Loucy (cell line): ENCODE data around the gene LCOR.

ENCODE experiments used
- H2AFZ ChIP-seq: fragments of 200-600 bp; sonication (generic); 2 replicates; pipeline ENCODE4 v1.6.0; 2016; ENCODE audit warnings: antibody characterized with exemption, mild to moderate bottlenecking, low read length, moderate library complexity
- H3F3A ChIP-seq: fragments of 200-600 bp; 2 replicates; pipeline ENCODE4 v1.6.0; 2016; ENCODE audit warnings: antibody characterized with exemption, low read depth, mild to moderate bottlenecking
- H3K27me3 ChIP-seq: fragments of 200-600 bp; sonication (generic); 2 replicates; pipeline ENCODE4 v1.6.1; 2014; ENCODE audit warnings: low read length, mild to moderate bottlenecking; ENCODE audit not compliant: insufficient read depth, poor library complexity, severe bottlenecking
- H3K36me3 ChIP-seq: fragments of 200-600 bp; sonication (generic); 2 replicates; pipeline ENCODE4 v1.6.1; 2016; ENCODE audit warnings: low read length; ENCODE audit not compliant: insufficient read depth
- H3K4me1 ChIP-seq: fragments of 200-600 bp; sonication (generic); 2 replicates; pipeline ENCODE4 v1.5.1; 2014; ENCODE audit warnings: low read length, mild to moderate bottlenecking; ENCODE audit not compliant: insufficient read depth, poor library complexity, severe bottlenecking
- H3K4me2 ChIP-seq: fragments of 200-600 bp; sonication (generic); 2 replicates; pipeline ENCODE4 v1.6.0; 2014; ENCODE audit warnings: antibody characterized with exemption, low read length, low read depth, mild to moderate bottlenecking; ENCODE audit not compliant: poor library complexity, severe bottlenecking
- H3K4me3 ChIP-seq: fragments of 200-600 bp; sonication (generic); 2 replicates; pipeline ENCODE4 v1.5.1; 2014; ENCODE audit warnings: low read length, mild to moderate bottlenecking, mixed read lengths; ENCODE audit not compliant: poor library complexity, severe bottlenecking
- H3K79me2 ChIP-seq: fragments of 200-600 bp; sonication (generic); 2 replicates; pipeline ENCODE4 v1.6.1; 2014; ENCODE audit warnings: low read length; ENCODE audit not compliant: insufficient read depth
- H3K9ac ChIP-seq: fragments of 200-600 bp; sonication (generic); 2 replicates; pipeline ENCODE4 v1.6.0; 2014; ENCODE audit warnings: mild to moderate bottlenecking, low read depth, low read length, moderate library complexity; ENCODE audit not compliant: poor library complexity, severe bottlenecking
- H3K9me2 ChIP-seq: fragments of 200-600 bp; sonication (generic); replicated peaks from 2 replicates; pipeline ENCODE4 v1.6.1; 2016; ENCODE audit warnings: low read depth, low read length, mixed read lengths
- H3K9me3 ChIP-seq: fragments of 200-600 bp; sonication (generic); 2 replicates; pipeline ENCODE4 v1.6.1; 2014; ENCODE audit warnings: mild to moderate bottlenecking, antibody characterized with exemption, low read length, low read depth; ENCODE audit not compliant: insufficient read depth
- H4K20me1 ChIP-seq: fragments of 200-600 bp; sonication (generic); 2 replicates; pipeline ENCODE4 v1.6.0; 2014; ENCODE audit warnings: antibody characterized with exemption, low read length, mild to moderate bottlenecking; ENCODE audit not compliant: insufficient read depth, poor library complexity, severe bottlenecking
- CTCF ChIP-seq: fragments of 200-600 bp; sonication (generic); conservative IDR thresholded peaks from 2 replicates; pipeline ENCODE4 v1.5.1; 2014; ENCODE audit warnings: mild to moderate bottlenecking, antibody characterized with exemption, low read length
- EZH2phosphoT487 ChIP-seq: fragments of 200-600 bp; IDR thresholded peaks from 2 replicates; pipeline ENCODE4 v1.6.1; 2018; ENCODE audit warnings: antibody characterized with exemption, mild to moderate bottlenecking, moderate library complexity, borderline replicate concordance

Gene LCOR

DNA sequence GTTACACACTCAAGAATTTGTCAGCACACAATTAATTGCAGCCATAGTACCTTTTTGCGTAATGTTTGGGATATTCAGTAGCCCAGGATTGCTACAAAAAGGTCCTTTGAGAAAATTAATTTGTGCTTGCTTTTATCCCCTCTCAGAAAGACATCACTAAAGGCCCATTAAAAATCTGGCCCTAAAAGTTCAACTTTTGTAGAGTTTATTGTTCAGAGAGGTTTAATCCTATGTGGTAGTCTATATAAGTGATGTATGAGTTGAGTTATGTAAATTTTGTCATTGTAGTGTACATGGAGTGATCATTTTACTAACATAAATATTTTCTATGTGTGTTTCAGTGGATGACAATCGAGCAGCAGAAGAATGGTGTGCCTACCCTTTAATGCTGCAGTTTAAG, 126.0 kb downstream of the LCOR start:
- Histone ChIP-seq H3K4me3 (no peak overlapping the region), H2AFZ (no peak overlapping the region), H3K9me2 (no peaks in the 10 kb centered on the region), H3K79me2 (no peaks in the 10 kb centered on the region; the same call in 1 of the 2 replicates), H3K9ac (no peak overlapping the region), H3K9me3 (no peaks in the 10 kb centered on the region), H3F3A (no peaks in the 10 kb centered on the region), H3K4me1 (no peaks in the 10 kb centered on the region), H3K27me3 (no peaks in the 10 kb centered on the region), H3K4me2 (no peak overlapping the region), H3K36me3 (peaks cover 58% of the 10 kb centered on the region), H4K20me1 (no peaks in the 10 kb centered on the region)
- no peak for TF ChIP-seq CTCF
- TF ChIP-seq EZH2phosphoT487 = no peak

GRCh38 chr10:96959733-96960132, 127.6 kb downstream of the LCOR start:
- H3K4me3 ChIP-seq = no peak overlapping the region
- H3K4me1 ChIP-seq = no peaks in the 10 kb centered on the region
- peaks cover 42% of the 10 kb centered on the region for H3K36me3 ChIP-seq
- H4K20me1 ChIP-seq = no peaks in the 10 kb centered on the region
- no peak overlapping the region for H2AFZ ChIP-seq
- TF ChIP-seq EZH2phosphoT487 = no peak
- no peak for TF ChIP-seq CTCF
- no peaks in the 10 kb centered on the region for H3K27me3 ChIP-seq
- no peaks in the 10 kb centered on the region for H3K9me2 ChIP-seq
- H3K9me3 ChIP-seq = no peaks in the 10 kb centered on the region
- no peak overlapping the region for H3K4me2 ChIP-seq
- no peak overlapping the region for H3K9ac ChIP-seq
- H3F3A ChIP-seq = no peaks in the 10 kb centered on the region
- no peaks in the 10 kb centered on the region; the same call in 1 of the 2 replicates for H3K79me2 ChIP-seq

DNA sequence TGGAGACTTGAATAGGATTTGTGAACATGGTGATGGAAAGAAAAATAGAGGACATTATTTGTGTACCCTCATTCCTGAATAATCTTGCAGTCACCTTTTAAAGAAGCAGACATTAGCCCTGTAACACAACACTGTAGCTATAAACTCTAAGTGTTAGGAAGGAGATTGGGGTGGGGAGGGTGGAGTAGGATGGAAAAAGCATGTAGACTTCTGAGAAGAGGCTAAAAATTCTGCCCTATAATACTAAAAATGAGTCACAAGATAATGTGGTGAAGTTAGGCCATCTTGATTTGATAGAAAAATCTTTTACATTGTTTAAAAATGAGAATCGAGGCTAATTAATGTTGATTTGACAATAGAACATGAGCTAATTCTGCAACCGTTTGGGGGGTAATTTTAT, 128.8 kb downstream of the LCOR start:
- no peaks in the 10 kb centered on the region for H4K20me1 ChIP-seq
- no peaks in the 10 kb centered on the region for H3F3A ChIP-seq
- TF ChIP-seq EZH2phosphoT487 (no peak), CTCF (no peak)
- no peaks in the 10 kb centered on the region for H3K4me1 ChIP-seq
- H3K9me2 ChIP-seq = no peaks in the 10 kb centered on the region
- H2AFZ ChIP-seq = no peak overlapping the region
- no peaks in the 10 kb centered on the region; the same call in 1 of the 2 replicates for H3K79me2 ChIP-seq
- peaks cover 31% of the 10 kb centered on the region for H3K36me3 ChIP-seq
- H3K9ac ChIP-seq = no peak overlapping the region
- no peak overlapping the region for H3K4me2 ChIP-seq
- H3K27me3 ChIP-seq = no peaks in the 10 kb centered on the region
- H3K9me3 ChIP-seq = no peaks in the 10 kb centered on the region
- H3K4me3 ChIP-seq = no peak overlapping the region
